Neuron (in vitro differentiated cells): ENCODE measurements around the gene GAA.

ENCODE experiments used
- H2AFZ ChIP-seq: one replicate; pipeline ENCODE4 v1.6.1; 2013; ENCODE audit warnings: low read depth, mild to moderate bottlenecking, inconsistent platforms, low read length, moderate library complexity
- H3K27me3 ChIP-seq: one replicate; pipeline ENCODE4 v1.6.1; 2013; ENCODE audit warnings: low read length; ENCODE audit not compliant: insufficient read depth
- H3K36me3 ChIP-seq: one replicate; pipeline ENCODE4 v1.6.1; 2013; ENCODE audit warnings: low read length; ENCODE audit not compliant: insufficient read depth
- H3K4me1 ChIP-seq: one replicate; pipeline ENCODE4 v1.6.1; 2013; ENCODE audit warnings: low read length; ENCODE audit not compliant: insufficient read depth
- H3K4me3 ChIP-seq: 2 replicates; pipeline ENCODE4 v1.5.1; 2013; ENCODE audit warnings: mild to moderate bottlenecking, low read length, moderate library complexity
- H3K9me3 ChIP-seq: one replicate; pipeline ENCODE4 v1.6.1; 2013; ENCODE audit warnings: low read length

GAA gene

GRCh38 chr17:80101946-80102663, 724 bp downstream of the GAA start:
- H3K4me1 ChIP-seq, result peaks cover 25% of the 10 kb centered on the region
- peak overlapping the region; percentile 62 for H3K4me3 ChIP-seq
- H2AFZ ChIP-seq, result peak overlapping the region; percentile 59
- no peaks in the 10 kb centered on the region for H3K27me3 ChIP-seq
- no peaks in the 10 kb centered on the region for H3K36me3 ChIP-seq
- H3K9me3 ChIP-seq, result no peaks in the 10 kb centered on the region

GRCh38 chr17:80102664-80103448, 1.5 kb downstream of the GAA start:
- no peak overlapping the region for H2AFZ ChIP-seq
- no peaks in the 10 kb centered on the region for H3K36me3 ChIP-seq
- H3K9me3 ChIP-seq, result no peaks in the 10 kb centered on the region
- H3K4me1 ChIP-seq, result peaks cover 25% of the 10 kb centered on the region
- peak overlapping the region; percentile 62 for H3K4me3 ChIP-seq
- H3K27me3 ChIP-seq, result no peaks in the 10 kb centered on the region

- H3K27me3 ChIP-seq, result no peaks in the 10 kb centered on the region
- H3K36me3 ChIP-seq, result no peaks in the 10 kb centered on the region
- H3K9me3 ChIP-seq, result no peaks in the 10 kb centered on the region
- H2AFZ ChIP-seq, result no peak overlapping the region
- no peak overlapping the region for H3K4me3 ChIP-seq
- H3K4me1 ChIP-seq, result peaks cover 25% of the 10 kb centered on the region
Measured at GRCh38 chr17:80103449-80104085, 2.2 kb downstream of the GAA start.

- H3K27me3 ChIP-seq, result no peaks in the 10 kb centered on the region
- H3K4me1 ChIP-seq, result peaks cover 25% of the 10 kb centered on the region
- H3K4me3 ChIP-seq, result no peak overlapping the region
- H3K9me3 ChIP-seq, result no peaks in the 10 kb centered on the region
- H2AFZ ChIP-seq, result no peak overlapping the region
- no peaks in the 10 kb centered on the region for H3K36me3 ChIP-seq
Measured at GRCh38 chr17:80104321-80104955, 3.1 kb downstream of the GAA start.

- Histone ChIP-seq H3K9me3 (no peaks in the 10 kb centered on the region), H2AFZ (no peak overlapping the region), H3K36me3 (no peaks in the 10 kb centered on the region), H3K4me3 (no peak overlapping the region), H3K4me1 (peaks cover 25% of the 10 kb centered on the region), H3K27me3 (no peaks in the 10 kb centered on the region)
Measured at GRCh38 chr17:80104956-80105375, 3.6 kb downstream of the GAA start.

- Histone ChIP-seq H2AFZ (no peak overlapping the region), H3K4me3 (no peak overlapping the region), H3K4me1 (peaks cover 22% of the 10 kb centered on the region), H3K36me3 (no peaks in the 10 kb centered on the region), H3K27me3 (no peaks in the 10 kb centered on the region), H3K9me3 (no peaks in the 10 kb centered on the region)
Measured at GRCh38 chr17:80105762-80106161, 4.4 kb downstream of the GAA start.

GRCh38 chr17:80106176-80106575, 4.8 kb downstream of the GAA start:
- Histone ChIP-seq H3K9me3 (no peaks in the 10 kb centered on the region), H3K4me1 (peaks cover 19% of the 10 kb centered on the region), H3K4me3 (no peak overlapping the region), H3K36me3 (no peaks in the 10 kb centered on the region), H3K27me3 (no peaks in the 10 kb centered on the region), H2AFZ (no peak overlapping the region)

- Histone ChIP-seq H3K4me3 (no peak overlapping the region), H3K27me3 (no peaks in the 10 kb centered on the region), H3K36me3 (no peaks in the 10 kb centered on the region)
Measured at GRCh38 chr17:80106751-80107150, 5.4 kb downstream of the GAA start.

GRCh38 chr17:80107231-80108021, 6.0 kb downstream of the GAA start:
- no peak overlapping the region for H2AFZ ChIP-seq
- H3K4me3 ChIP-seq, result no peak overlapping the region
- no peaks in the 10 kb centered on the region for H3K27me3 ChIP-seq
- no peaks in the 10 kb centered on the region for H3K36me3 ChIP-seq
- H3K9me3 ChIP-seq, result no peaks in the 10 kb centered on the region
- peaks cover 11% of the 10 kb centered on the region for H3K4me1 ChIP-seq

More at GRCh38 chr17:80106751-80107150, 5.4 kb downstream of the GAA start:
- H3K9me3 ChIP-seq, result no peaks in the 10 kb centered on the region
- H2AFZ ChIP-seq, result no peak overlapping the region
- H3K4me1 ChIP-seq, result peaks cover 17% of the 10 kb centered on the region

GRCh38 chr17:80108036-80108971, 6.9 kb downstream of the GAA start:
- no peak overlapping the region for H3K4me3 ChIP-seq
- H3K4me1 ChIP-seq, result peaks cover 2% of the 10 kb centered on the region
- no peaks in the 10 kb centered on the region for H3K36me3 ChIP-seq
- no peaks in the 10 kb centered on the region for H3K27me3 ChIP-seq
- peaks cover under 1% of the 10 kb centered on the region for H3K9me3 ChIP-seq
- no peak overlapping the region for H2AFZ ChIP-seq

GRCh38 chr17:80109066-80109660, 7.8 kb downstream of the GAA start:
- H3K9me3 ChIP-seq, result peaks cover 3% of the 10 kb centered on the region
- no peaks in the 10 kb centered on the region for H3K27me3 ChIP-seq

More at GRCh38 chr17:80109066-80109660, 7.8 kb downstream of the GAA start:
- Histone ChIP-seq H3K4me3 (no peak overlapping the region), H2AFZ (no peak overlapping the region), H3K36me3 (no peaks in the 10 kb centered on the region), H3K4me1 (no peaks in the 10 kb centered on the region)
